Measurements from ENCODE around the gene UBE2N.

The UBE2N gene

DNA sequence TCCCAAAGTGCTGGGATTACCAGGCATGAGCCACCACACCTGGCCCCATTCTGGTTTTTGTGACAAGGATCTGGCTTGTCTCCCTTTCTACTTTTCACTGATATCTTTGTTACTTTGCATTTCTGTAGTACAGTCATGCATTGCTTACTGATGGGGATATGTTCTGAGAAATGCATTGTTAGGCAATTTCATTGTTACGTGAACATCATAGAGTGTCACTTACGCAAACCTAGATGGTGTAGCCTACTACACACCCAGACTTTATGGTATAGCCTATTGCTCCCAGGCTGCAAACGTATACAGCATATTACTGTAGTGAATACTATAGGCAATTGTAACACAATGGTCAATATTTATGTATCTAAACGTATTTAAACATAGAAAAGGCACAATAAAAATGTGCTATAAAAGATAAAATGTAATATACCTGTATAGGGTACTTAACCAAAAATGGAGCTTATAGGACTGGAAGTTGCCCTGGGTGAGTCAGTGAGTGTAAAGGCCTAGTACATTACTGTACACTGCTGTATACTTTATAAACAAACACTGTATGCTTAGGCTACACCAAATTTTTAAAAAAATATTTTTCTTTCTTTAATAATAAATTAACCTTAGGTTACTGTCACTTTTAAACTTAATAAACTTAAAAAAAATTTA is 41.5 kb upstream of the UBE2N start (continued):
- TF ChIP-seq, protein P1, sequence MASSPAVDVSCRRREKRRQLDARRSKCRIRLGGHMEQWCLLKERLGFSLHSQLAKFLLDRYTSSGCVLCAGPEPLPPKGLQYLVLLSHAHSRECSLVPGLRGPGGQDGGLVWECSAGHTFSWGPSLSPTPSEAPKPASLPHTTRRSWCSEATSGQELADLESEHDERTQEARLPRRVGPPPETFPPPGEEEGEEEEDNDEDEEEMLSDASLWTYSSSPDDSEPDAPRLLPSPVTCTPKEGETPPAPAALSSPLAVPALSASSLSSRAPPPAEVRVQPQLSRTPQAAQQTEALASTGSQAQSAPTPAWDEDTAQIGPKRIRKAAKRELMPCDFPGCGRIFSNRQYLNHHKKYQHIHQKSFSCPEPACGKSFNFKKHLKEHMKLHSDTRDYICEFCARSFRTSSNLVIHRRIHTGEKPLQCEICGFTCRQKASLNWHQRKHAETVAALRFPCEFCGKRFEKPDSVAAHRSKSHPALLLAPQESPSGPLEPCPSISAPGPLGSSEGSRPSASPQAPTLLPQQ (tag by site-specific recombination; IDR thresholded peaks at IDR 0.05) = no peak
- TF ChIP-seq, protein P2, sequence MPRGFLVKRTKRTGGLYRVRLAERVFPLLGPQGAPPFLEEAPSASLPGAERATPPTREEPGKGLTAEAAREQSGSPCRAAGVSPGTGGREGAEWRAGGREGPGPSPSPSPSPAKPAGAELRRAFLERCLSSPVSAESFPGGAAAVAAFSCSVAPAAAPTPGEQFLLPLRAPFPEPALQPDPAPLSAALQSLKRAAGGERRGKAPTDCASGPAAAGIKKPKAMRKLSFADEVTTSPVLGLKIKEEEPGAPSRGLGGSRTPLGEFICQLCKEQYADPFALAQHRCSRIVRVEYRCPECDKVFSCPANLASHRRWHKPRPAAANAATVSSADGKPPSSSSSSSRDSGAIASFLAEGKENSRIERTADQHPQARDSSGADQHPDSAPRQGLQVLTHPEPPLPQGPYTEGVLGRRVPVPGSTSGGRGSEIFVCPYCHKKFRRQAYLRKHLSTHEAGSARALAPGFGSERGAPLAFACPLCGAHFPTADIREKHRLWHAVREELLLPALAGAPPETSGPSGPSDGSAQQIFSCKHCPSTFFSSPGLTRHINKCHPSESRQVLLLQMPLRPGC (tag by site-specific recombination; IDR thresholded peaks at IDR 0.05) = no peak
- no peak for TF ChIP-seq ZNF660 (tag by site-specific recombination; IDR thresholded peaks at IDR 0.05)
- TF ChIP-seq ZBTB17 (tag by site-specific recombination; IDR thresholded peaks at IDR 0.05) = no peak
- TF ChIP-seq ZNF404 (tag by site-specific recombination; IDR thresholded peaks at IDR 0.05) = no peak
- TF ChIP-seq ZSCAN23 (tag by site-specific recombination; IDR thresholded peaks at IDR 0.05) = no peak
- TF ChIP-seq KLF10 (tag by site-specific recombination; IDR thresholded peaks at IDR 0.05) = no peak
- no peak for TF ChIP-seq HOXC10 (CRISPR knock-in tag; IDR thresholded peaks at IDR 0.05)

DNA sequence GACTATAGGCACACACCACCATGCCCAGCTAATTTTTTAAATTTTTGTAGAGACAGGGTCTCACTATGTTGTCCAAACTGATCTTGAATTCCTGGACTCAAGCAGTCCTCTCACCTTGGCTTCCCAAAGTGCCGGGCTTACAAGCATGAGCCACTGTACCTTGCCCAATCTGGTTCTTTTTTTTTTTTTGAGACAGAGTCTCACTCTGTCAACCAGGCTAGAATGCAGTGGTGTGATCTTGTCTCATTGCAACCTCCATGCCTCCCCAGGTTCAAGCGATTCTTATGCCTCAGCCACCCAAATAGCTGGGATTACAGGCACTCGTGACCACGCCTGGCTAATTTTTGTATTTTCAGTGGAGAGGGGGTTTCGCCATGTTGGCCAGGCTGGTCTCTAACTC is 41.0 kb upstream of the UBE2N start:
- H3K27ac ChIP-seq (ENCODE audit: extremely low read depth, low read depth, low read length) = no peak overlapping the region
- ChIA-PET POLR2A (no interaction called here), CTCF (interaction anchor here (0.6 to 1.6 kb wide), 4 partner anchors 13 to 80 kb away, joined by 3 to 4 read pairs (median 4); no protein-coding TSS in a partner anchor)
- no peak overlapping the region for H3K4me3 ChIP-seq (ENCODE audit: low read depth, low read length)
- no peaks in the 10 kb centered on the region for H3K4me1 ChIP-seq (ENCODE audit: control insufficient read depth, insufficient read depth, low read length)
- no peaks in the 10 kb centered on the region for H3K9me3 ChIP-seq (ENCODE audit: control insufficient read depth, insufficient read depth, low read depth, low read length)
- peaks cover 79 to 87% of the 10 kb centered on the region in 2 experiments for H3K36me3 ChIP-seq (ENCODE audit: control insufficient read depth in 2 of 2, insufficient read depth in 1 of 2, low read length in 2 of 2)
- TF ChIP-seq ZNF707 (tag by site-specific recombination; IDR thresholded peaks at IDR 0.05) = no peak
- no peak for TF ChIP-seq ZNF404 (tag by site-specific recombination; IDR thresholded peaks at IDR 0.05)
- TF ChIP-seq, protein P3, sequence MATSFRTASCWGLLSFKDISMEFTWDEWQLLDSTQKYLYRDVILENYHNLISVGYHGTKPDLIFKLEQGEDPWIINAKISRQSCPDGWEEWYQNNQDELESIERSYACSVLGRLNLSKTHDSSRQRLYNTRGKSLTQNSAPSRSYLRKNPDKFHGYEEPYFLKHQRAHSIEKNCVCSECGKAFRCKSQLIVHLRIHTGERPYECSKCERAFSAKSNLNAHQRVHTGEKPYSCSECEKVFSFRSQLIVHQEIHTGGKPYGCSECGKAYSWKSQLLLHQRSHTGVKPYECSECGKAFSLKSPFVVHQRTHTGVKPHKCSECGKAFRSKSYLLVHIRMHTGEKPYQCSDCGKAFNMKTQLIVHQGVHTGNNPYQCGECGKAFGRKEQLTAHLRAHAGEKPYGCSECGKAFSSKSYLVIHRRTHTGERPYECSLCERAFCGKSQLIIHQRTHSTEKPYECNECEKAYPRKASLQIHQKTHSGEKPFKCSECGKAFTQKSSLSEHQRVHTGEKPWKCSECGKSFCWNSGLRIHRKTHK (tag by site-specific recombination; IDR thresholded peaks at IDR 0.05) = no peak
- TF ChIP-seq KLF1 (tag by site-specific recombination; IDR thresholded peaks at IDR 0.05) = no peak
- TF ChIP-seq HOXD13 (CRISPR knock-in tag; IDR thresholded peaks at IDR 0.05; ENCODE audit: borderline replicate concordance) = no peak
- TF ChIP-seq ZBTB6 (tag by site-specific recombination; IDR thresholded peaks at IDR 0.05) = no peak
- no peak for TF ChIP-seq ZNF10 (tag by site-specific recombination; IDR thresholded peaks at IDR 0.05)
- no peak for TF ChIP-seq ZNF548 (tag by site-specific recombination; IDR thresholded peaks at IDR 0.05)
- TF ChIP-seq OVOL3 (tag by site-specific recombination; IDR thresholded peaks at IDR 0.05) = no peak
- no peak for TF ChIP-seq SP7 (tag by site-specific recombination; IDR thresholded peaks at IDR 0.05)
- TF ChIP-seq ZNF530 (tag by site-specific recombination; IDR thresholded peaks at IDR 0.05; ENCODE audit: low read depth) = no peak
- TF ChIP-seq ZNF624 (tag by site-specific recombination; IDR thresholded peaks at IDR 0.05) = no peak

Data from HEK293 (cell line).